Uterus (tissue), 2 donors: ENCODE results near the gene DTNBP1.

Source experiments
- CTCF ChIP-seq, 4 experiments: fragments of 200-600 bp in 2 of 4; fragments of 450-650 bp in 2 of 4; sonication (generic) in 2 of 4; IDR thresholded peaks; one replicate each; pipeline ENCODE4 v1.5.1; 2016 to 2019; ENCODE audit warnings: antibody characterized with exemption in 4 of 4, mild to moderate bottlenecking in 2 of 4, moderate library complexity in 1 of 4
- POLR2A ChIP-seq, 2 donors: fragments of 450-650 bp; IDR thresholded peaks; one replicate each; pipeline ENCODE4 v1.6.1; 2016; ENCODE audit warnings: antibody characterized with exemption in 2 of 2, mild to moderate bottlenecking in 1 of 2, moderate library complexity in 1 of 2

- TF ChIP-seq CTCF (IDR thresholded peaks at IDR 0.05), result no peak
- TF ChIP-seq POLR2A (IDR thresholded peaks at IDR 0.05), result no peak
Measured at GRCh38 chr6:15627821-15628220, 35.0 kb downstream of the DTNBP1 start.
